GM06990 (cell line): Measurements from ENCODE around the gene GORASP1.
"Not testable (repeated sequence)": the region's sequence is repeated elsewhere in the genome, so short reads cannot be mapped to it uniquely, and the experiment has no call there.

Experiments used
- DNase-seq: peaks from one replicate; pipeline ENCODE4 v3.0.0-alpha.2; 2011; ENCODE audit not compliant: insufficient read length; ENCODE audit errors: extremely low read depth
- H3K27me3 ChIP-seq: replicated peaks from 2 replicates; pipeline ENCODE4 v1.6.0; 2011; ENCODE audit warnings: low read length; ENCODE audit not compliant: control insufficient read depth, insufficient read depth
- H3K36me3 ChIP-seq: 2 replicates; pipeline ENCODE4 v1.5.1; 2011; ENCODE audit warnings: low read length; ENCODE audit not compliant: control insufficient read depth, insufficient read depth
- H3K4me3 ChIP-seq: replicated peaks from 2 replicates; pipeline ENCODE4 v1.5.1; 2011; ENCODE audit warnings: low read depth, mild to moderate bottlenecking, control low read depth, low read length
- TF ChIP-seq, protein P1 (sequence below): IDR thresholded peaks from 2 replicates; pipeline ENCODE4 v1.5.1; 2011; ENCODE audit warnings: low read length, control low read depth, mild to moderate bottlenecking, inconsistent platforms; ENCODE audit not compliant: insufficient read depth, poor library complexity, severe bottlenecking

Gene GORASP1

DNA sequence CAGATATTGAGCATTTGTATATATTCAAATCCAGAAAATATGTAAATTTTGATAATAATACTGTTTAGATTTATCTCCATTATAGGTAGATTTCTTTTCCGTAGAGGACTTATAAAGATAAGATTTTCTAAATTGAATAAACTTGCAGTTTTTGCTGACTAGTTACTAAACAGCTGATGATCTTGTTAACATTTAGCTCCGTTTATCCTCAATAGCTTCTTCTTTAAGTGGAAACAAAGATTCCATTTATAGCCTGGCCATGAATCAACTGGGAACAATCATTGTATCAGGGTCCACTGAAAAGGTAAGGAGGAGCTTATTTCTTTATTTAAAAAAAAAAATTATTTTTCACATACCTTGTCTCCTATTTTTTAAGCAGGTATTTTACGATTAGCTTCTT is 38.9 kb downstream of the GORASP1 start:
- H3K4me3 ChIP-seq, result no peak overlapping the region
- DNase-seq, result no peak
- TF ChIP-seq, protein P1, sequence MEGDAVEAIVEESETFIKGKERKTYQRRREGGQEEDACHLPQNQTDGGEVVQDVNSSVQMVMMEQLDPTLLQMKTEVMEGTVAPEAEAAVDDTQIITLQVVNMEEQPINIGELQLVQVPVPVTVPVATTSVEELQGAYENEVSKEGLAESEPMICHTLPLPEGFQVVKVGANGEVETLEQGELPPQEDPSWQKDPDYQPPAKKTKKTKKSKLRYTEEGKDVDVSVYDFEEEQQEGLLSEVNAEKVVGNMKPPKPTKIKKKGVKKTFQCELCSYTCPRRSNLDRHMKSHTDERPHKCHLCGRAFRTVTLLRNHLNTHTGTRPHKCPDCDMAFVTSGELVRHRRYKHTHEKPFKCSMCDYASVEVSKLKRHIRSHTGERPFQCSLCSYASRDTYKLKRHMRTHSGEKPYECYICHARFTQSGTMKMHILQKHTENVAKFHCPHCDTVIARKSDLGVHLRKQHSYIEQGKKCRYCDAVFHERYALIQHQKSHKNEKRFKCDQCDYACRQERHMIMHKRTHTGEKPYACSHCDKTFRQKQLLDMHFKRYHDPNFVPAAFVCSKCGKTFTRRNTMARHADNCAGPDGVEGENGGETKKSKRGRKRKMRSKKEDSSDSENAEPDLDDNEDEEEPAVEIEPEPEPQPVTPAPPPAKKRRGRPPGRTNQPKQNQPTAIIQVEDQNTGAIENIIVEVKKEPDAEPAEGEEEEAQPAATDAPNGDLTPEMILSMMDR, result no peak
- no peaks in the 10 kb centered on the region for H3K27me3 ChIP-seq
- peaks cover 2% of the 10 kb centered on the region for H3K36me3 ChIP-seq

- Histone ChIP-seq H3K27me3 (no peaks in the 10 kb centered on the region), H3K36me3 (peaks cover 2% of the 10 kb centered on the region), H3K4me3 (no peak overlapping the region)
- TF ChIP-seq, protein P1, result no peak
- DNase-seq, result no peak
Measured at GRCh38 chr3:39067286-39067685, 40.1 kb downstream of the GORASP1 start.

- H3K36me3 ChIP-seq, result peaks cover 2% of the 10 kb centered on the region
Measured at GRCh38 chr3:39065197-39065596, 42.2 kb downstream of the GORASP1 start.

GRCh38 chr3:39064646-39065045 is 42.8 kb downstream of the GORASP1 start:
- Histone ChIP-seq H3K4me3 (no peak overlapping the region), H3K27me3 (no peaks in the 10 kb centered on the region), H3K36me3 (peaks cover 2% of the 10 kb centered on the region)
- TF ChIP-seq, protein P1, result no peak
- DNase-seq, result no peak

More at GRCh38 chr3:39065197-39065596, 42.2 kb downstream of the GORASP1 start:
- H3K27me3 ChIP-seq, result no peaks in the 10 kb centered on the region
- no peak overlapping the region for H3K4me3 ChIP-seq
- TF ChIP-seq, protein P1, result peak; percentile 67
- DNase-seq, result peak; percentile 15

GRCh38 chr3:39063143-39063542 is 44.3 kb downstream of the GORASP1 start:
- no peak for DNase-seq
- H3K27me3 ChIP-seq, result no peaks in the 10 kb centered on the region
- TF ChIP-seq, protein P1, result no peak
- H3K4me3 ChIP-seq, result no peak overlapping the region
- peaks cover 2% of the 10 kb centered on the region for H3K36me3 ChIP-seq

DNA sequence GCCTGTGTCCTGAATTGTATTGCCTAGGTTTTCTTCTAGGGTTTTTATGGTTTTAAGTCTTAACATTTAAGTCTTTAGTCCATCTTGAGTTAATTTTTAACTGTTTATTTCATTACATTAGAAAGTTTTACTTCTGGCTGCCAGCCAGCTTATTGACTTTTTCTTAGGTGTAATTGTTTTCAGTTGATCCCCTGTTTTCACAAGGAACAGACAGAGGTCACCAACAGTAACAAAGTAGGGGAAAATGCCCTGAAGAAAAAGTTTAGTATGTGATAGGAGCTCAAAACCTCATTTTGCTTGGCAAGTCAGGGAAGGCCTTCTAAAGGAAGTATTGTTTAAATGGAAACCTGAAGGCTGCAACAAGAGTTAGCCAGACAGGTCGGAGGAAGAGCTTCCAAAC is 45.2 kb downstream of the GORASP1 start:
- Histone ChIP-seq H3K4me3 (no peak overlapping the region), H3K36me3 (no peaks in the 10 kb centered on the region; the same call in none of the 2 replicates), H3K27me3 (no peaks in the 10 kb centered on the region)
- DNase-seq, result no peak
- TF ChIP-seq, protein P1, result no peak

- H3K36me3 ChIP-seq, H3K4me3 ChIP-seq, DNase-seq, H3K27me3 ChIP-seq: not testable (repeated sequence)
Measured at GRCh38 chr3:39061228-39061627, 46.2 kb downstream of the GORASP1 start.
